ENCODE results near the gene ZC3H15. TPM values are rescaled to one million over a fixed set of nuclear protein-coding genes. Genes with fewer than 3 reads are reported as not detected.

Gene ZC3H15
- total and polyA plus RNA-seq, 2 experiments from 2014 or later: 75.6 to 281 TPM

DNA sequence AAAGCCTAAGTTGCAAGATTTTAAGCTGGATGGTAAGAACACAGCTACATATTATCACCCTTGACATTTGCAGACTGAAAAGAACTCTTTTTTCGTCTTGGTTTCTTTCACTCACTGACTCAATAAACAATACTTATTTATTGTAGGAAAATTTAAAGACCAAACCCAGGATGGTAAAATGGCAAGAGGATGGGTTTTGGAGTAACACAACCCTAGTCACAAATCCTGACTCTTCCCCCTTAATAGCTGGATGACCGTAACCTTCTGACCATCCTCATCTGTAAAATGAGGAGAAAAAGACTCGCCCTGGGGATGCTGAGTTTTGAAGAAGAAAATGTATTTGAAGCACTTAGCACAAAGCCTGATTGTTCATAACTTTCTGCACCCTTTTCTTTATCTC is 48.3 kb downstream of the ZC3H15 start:
- Histone ChIP-seq H2AFZ (no peak overlapping the region), H3K27ac (ENCODE audit: low read depth) (no peak overlapping the region), H3K27me3 (ENCODE audit: insufficient read depth) (no peaks in the 10 kb centered on the region), H3K4me3 (no peak overlapping the region), H3K79me2 (replicated peaks; ENCODE audit: insufficient read depth) (no peaks in the 10 kb centered on the region), H3K4me1 (ENCODE audit: insufficient read depth) (no peaks in the 10 kb centered on the region), H3K4me2 (no peak overlapping the region), H3K36me3 (ENCODE audit: insufficient read depth) (no peaks in the 10 kb centered on the region), H3K9me2 (ENCODE audit: insufficient read depth) (no peaks in the 10 kb centered on the region), H3F3A (replicated peaks; ENCODE audit: low read depth) (no peaks in the 10 kb centered on the region), H4K20me1 (replicated peaks; ENCODE audit: insufficient read depth) (no peaks in the 10 kb centered on the region)
- ATAC-seq: no peak
- Mint-ChIP-seq H3K4me1 (peaks cover 2% of the 10 kb centered on the region; the same call in 1 of the 3 replicates), H3K27ac (no peak overlapping the region), H3K27me3 (ENCODE audit: insufficient read depth, low read depth, poor library complexity) (no peaks in the 10 kb centered on the region), H3K36me3 (ENCODE audit: low read depth) (no peaks in the 10 kb centered on the region), H3K4me3 (no peak overlapping the region), H3K9me3 (no peaks in the 10 kb centered on the region)
- TF ChIP-seq NANOG (IDR thresholded peaks at IDR 0.05; ENCODE audit: borderline replicate concordance) (no peak), EZH2phosphoT487 (IDR thresholded peaks at IDR 0.05; ENCODE audit: unreplicated experiment) (no peak), CREB1 (CRISPR knock-in tag; IDR thresholded peaks at IDR 0.05; ENCODE audit: low read depth) (no peak), ETS1 (IDR thresholded peaks at IDR 0.05) (no peak), POLR2AphosphoS5 (IDR thresholded peaks at IDR 0.05; ENCODE audit: low read depth) (no peak), ZNF114 (CRISPR knock-in tag; IDR thresholded peaks at IDR 0.05) (no peak), EZH2 (IDR thresholded peaks at IDR 0.05; ENCODE audit: low read depth, unreplicated experiment) (no peak), REST (IDR thresholded peaks at IDR 0.05; ENCODE audit: unreplicated experiment) (no peak), JUNB (IDR thresholded peaks at IDR 0.05; ENCODE audit: unreplicated experiment) (no peak), STAT1 (IDR thresholded peaks at IDR 0.05; ENCODE audit: unreplicated experiment) (no peak), ZNF331 (CRISPR knock-in tag; IDR thresholded peaks at IDR 0.05; ENCODE audit: low read depth) (no peak)
- TF ChIP-seq, protein P1, sequence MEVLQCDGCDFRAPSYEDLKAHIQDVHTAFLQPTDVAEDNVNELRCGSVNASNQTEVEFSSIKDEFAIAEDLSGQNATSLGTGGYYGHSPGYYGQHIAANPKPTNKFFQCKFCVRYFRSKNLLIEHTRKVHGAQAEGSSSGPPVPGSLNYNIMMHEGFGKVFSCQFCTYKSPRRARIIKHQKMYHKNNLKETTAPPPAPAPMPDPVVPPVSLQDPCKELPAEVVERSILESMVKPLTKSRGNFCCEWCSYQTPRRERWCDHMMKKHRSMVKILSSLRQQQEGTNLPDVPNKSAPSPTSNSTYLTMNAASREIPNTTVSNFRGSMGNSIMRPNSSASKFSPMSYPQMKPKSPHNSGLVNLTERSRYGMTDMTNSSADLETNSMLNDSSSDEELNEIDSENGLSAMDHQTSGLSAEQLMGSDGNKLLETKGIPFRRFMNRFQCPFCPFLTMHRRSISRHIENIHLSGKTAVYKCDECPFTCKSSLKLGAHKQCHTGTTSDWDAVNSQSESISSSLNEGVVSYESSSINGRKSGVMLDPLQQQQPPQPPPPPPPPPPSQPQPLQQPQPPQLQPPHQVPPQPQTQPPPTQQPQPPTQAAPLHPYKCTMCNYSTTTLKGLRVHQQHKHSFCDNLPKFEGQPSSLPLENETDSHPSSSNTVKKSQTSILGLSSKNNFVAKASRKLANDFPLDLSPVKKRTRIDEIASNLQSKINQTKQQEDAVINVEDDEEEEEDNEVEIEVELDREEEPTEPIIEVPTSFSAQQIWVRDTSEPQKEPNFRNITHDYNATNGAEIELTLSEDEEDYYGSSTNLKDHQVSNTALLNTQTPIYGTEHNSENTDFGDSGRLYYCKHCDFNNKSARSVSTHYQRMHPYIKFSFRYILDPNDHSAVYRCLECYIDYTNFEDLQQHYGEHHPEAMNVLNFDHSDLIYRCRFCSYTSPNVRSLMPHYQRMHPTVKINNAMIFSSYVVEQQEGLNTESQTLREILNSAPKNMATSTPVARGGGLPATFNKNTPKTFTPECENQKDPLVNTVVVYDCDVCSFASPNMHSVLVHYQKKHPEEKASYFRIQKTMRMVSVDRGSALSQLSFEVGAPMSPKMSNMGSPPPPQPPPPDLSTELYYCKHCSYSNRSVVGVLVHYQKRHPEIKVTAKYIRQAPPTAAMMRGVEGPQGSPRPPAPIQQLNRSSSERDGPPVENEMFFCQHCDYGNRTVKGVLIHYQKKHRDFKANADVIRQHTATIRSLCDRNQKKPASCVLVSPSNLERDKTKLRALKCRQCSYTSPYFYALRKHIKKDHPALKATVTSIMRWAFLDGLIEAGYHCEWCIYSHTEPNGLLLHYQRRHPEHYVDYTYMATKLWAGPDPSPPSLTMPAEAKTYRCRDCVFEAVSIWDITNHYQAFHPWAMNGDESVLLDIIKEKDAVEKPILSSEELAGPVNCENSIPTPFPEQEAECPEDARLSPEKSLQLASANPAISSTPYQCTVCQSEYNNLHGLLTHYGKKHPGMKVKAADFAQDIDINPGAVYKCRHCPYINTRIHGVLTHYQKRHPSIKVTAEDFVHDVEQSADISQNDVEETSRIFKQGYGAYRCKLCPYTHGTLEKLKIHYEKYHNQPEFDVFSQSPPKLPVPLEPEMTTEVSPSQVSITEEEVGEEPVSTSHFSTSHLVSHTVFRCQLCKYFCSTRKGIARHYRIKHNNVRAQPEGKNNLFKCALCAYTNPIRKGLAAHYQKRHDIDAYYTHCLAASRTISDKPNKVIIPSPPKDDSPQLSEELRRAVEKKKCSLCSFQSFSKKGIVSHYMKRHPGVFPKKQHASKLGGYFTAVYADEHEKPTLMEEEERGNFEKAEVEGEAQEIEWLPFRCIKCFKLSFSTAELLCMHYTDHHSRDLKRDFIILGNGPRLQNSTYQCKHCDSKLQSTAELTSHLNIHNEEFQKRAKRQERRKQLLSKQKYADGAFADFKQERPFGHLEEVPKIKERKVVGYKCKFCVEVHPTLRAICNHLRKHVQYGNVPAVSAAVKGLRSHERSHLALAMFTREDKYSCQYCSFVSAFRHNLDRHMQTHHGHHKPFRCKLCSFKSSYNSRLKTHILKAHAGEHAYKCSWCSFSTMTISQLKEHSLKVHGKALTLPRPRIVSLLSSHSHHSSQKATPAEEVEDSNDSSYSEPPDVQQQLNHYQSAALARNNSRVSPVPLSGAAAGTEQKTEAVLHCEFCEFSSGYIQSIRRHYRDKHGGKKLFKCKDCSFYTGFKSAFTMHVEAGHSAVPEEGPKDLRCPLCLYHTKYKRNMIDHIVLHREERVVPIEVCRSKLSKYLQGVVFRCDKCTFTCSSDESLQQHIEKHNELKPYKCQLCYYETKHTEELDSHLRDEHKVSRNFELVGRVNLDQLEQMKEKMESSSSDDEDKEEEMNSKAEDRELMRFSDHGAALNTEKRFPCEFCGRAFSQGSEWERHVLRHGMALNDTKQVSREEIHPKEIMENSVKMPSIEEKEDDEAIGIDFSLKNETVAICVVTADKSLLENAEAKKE (CRISPR knock-in tag; IDR thresholded peaks at IDR 0.05): no peak
- TF ChIP-seq, protein P2, sequence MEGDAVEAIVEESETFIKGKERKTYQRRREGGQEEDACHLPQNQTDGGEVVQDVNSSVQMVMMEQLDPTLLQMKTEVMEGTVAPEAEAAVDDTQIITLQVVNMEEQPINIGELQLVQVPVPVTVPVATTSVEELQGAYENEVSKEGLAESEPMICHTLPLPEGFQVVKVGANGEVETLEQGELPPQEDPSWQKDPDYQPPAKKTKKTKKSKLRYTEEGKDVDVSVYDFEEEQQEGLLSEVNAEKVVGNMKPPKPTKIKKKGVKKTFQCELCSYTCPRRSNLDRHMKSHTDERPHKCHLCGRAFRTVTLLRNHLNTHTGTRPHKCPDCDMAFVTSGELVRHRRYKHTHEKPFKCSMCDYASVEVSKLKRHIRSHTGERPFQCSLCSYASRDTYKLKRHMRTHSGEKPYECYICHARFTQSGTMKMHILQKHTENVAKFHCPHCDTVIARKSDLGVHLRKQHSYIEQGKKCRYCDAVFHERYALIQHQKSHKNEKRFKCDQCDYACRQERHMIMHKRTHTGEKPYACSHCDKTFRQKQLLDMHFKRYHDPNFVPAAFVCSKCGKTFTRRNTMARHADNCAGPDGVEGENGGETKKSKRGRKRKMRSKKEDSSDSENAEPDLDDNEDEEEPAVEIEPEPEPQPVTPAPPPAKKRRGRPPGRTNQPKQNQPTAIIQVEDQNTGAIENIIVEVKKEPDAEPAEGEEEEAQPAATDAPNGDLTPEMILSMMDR (conservative IDR thresholded peaks at IDR 0.05; ENCODE audit: low read depth in 2 of 2): no peak
- DNase-seq (ENCODE audit: low spot score): no peak

Data from GM23338 (cell line).